Measurements from ENCODE around the gene TSSK2.
"Not testable (repeated sequence)": the region's sequence is repeated elsewhere in the genome, so short reads cannot be mapped to it uniquely, and the experiment has no call there.

The TSSK2 gene

GRCh38 chr22:19143212-19143611, 12.1 kb downstream of the TSSK2 start:
- DNase-seq (ENCODE audit: low spot score), result no peak

GRCh38 chr22:19143967-19144400, 12.9 kb downstream of the TSSK2 start:
- no peak for DNase-seq (ENCODE audit: low spot score)

GRCh38 chr22:19146215-19146968, 15.3 kb downstream of the TSSK2 start:
- no peak for DNase-seq (ENCODE audit: low spot score)

GRCh38 chr22:19147195-19147780, 16.2 kb downstream of the TSSK2 start:
- no peak for DNase-seq (ENCODE audit: low spot score)

- no peak for DNase-seq (ENCODE audit: low spot score)
Observed at GRCh38 chr22:19148417-19149046, 17.4 kb downstream of the TSSK2 start.

GRCh38 chr22:19149047-19149883, 18.2 kb downstream of the TSSK2 start:
- no peak for DNase-seq (ENCODE audit: low spot score)

- no peak for DNase-seq (ENCODE audit: low spot score)
Observed at GRCh38 chr22:19149991-19150390, 18.9 kb downstream of the TSSK2 start, which contains the start of gene GSC2. Gene GSC2 (minus strand): TSS chr22:19150292. CDS start chr22:19150283, 9 bp downstream.

- DNase-seq (ENCODE audit: low spot score), result no peak
Observed at GRCh38 chr22:19150482-19151328, 19.6 kb downstream of the TSSK2 start.

- DNase-seq (ENCODE audit: low spot score), result no peak
Observed at GRCh38 chr22:19151329-19152191, 20.5 kb downstream of the TSSK2 start.

GRCh38 chr22:19152942-19153883, 22.1 kb downstream of the TSSK2 start:
- no peak for DNase-seq (ENCODE audit: low spot score)

GRCh38 chr22:19156109-19156508, 25.0 kb downstream of the TSSK2 start:
- DNase-seq (ENCODE audit: low spot score), result not testable (repeated sequence)

- DNase-seq (ENCODE audit: low spot score), result not testable (repeated sequence)
Observed at GRCh38 chr22:19158649-19159048, 27.5 kb downstream of the TSSK2 start.

GRCh38 chr22:19164425-19164824, 33.3 kb downstream of the TSSK2 start:
- no peak for DNase-seq (ENCODE audit: low spot score)

GRCh38 chr22:19166421-19166820, 35.3 kb downstream of the TSSK2 start:
- no peak for DNase-seq (ENCODE audit: low spot score)

GRCh38 chr22:19167106-19167869, 36.2 kb downstream of the TSSK2 start:
- DNase-seq (ENCODE audit: low spot score), result no peak

- DNase-seq (ENCODE audit: low spot score), result no peak
Observed at GRCh38 chr22:19168088-19168890, 37.2 kb downstream of the TSSK2 start.

Measured in cerebellar cortex (tissue), 1 donor.